H9 (cell line): ENCODE data around the gene FMNL1. TPM values are rescaled to one million over a fixed set of nuclear protein-coding genes. Genes with fewer than 3 reads are reported as not detected.

Experiments used
- DNase-seq: peaks from one replicate; pipeline ENCODE4 v3.0.0-alpha.2; 2017
- H2AFZ ChIP-seq: one replicate; pipeline ENCODE4 v1.6.1; 2013; ENCODE audit warnings: mild to moderate bottlenecking, low read length, control low read depth, moderate library complexity
- H2AK5ac ChIP-seq: 2 replicates; pipeline ENCODE4 v1.6.1; 2013; ENCODE audit warnings: low read length, control low read depth, mixed read lengths; ENCODE audit not compliant: insufficient read length
- H2BK120ac ChIP-seq: one replicate; pipeline ENCODE4 v1.6.1; 2013; ENCODE audit warnings: low read depth, mild to moderate bottlenecking, low read length, control low read depth, inconsistent platforms; ENCODE audit not compliant: poor library complexity, severe bottlenecking
- H2BK12ac ChIP-seq: 2 replicates; pipeline ENCODE4 v1.6.1; 2013; ENCODE audit warnings: low read length, control low read depth, mixed read lengths, low read depth; ENCODE audit not compliant: insufficient read length
- H2BK15ac ChIP-seq: 2 replicates; pipeline ENCODE4 v1.6.1; 2013; ENCODE audit warnings: low read depth, low read length, control low read depth
- H2BK20ac ChIP-seq: one replicate; pipeline ENCODE4 v1.6.1; 2013; ENCODE audit warnings: low read depth, mild to moderate bottlenecking, low read length, control low read depth, inconsistent platforms; ENCODE audit not compliant: poor library complexity, severe bottlenecking
- H2BK5ac ChIP-seq: 2 replicates; pipeline ENCODE4 v1.6.1; 2013; ENCODE audit warnings: low read length, control low read depth, mixed read lengths; ENCODE audit not compliant: insufficient read length
- H3K14ac ChIP-seq: 2 replicates; pipeline ENCODE4 v1.6.1; 2013; ENCODE audit warnings: low read length, control low read depth; ENCODE audit not compliant: insufficient read depth
- H3K18ac ChIP-seq: 2 replicates; pipeline ENCODE4 v1.6.1; 2013; ENCODE audit warnings: low read depth, mild to moderate bottlenecking, mixed read lengths, low read length, control low read depth; ENCODE audit not compliant: insufficient read length
- H3K23ac ChIP-seq: 2 replicates; pipeline ENCODE4 v1.6.1; 2013; ENCODE audit warnings: low read length, control low read depth, mixed read lengths, low read depth; ENCODE audit not compliant: insufficient read length
- H3K23me2 ChIP-seq: 2 replicates; pipeline ENCODE4 v1.6.1; 2013; ENCODE audit warnings: low read depth, mild to moderate bottlenecking, mixed read lengths, low read length, control low read depth; ENCODE audit not compliant: insufficient read length, poor library complexity, severe bottlenecking
- H3K27ac ChIP-seq: 2 replicates; pipeline ENCODE4 v1.5.1; 2013; ENCODE audit warnings: low read length, control low read depth, mixed read lengths, low read depth; ENCODE audit not compliant: insufficient read length
- H3K27me3 ChIP-seq: 2 replicates; pipeline ENCODE4 v1.6.1; 2013; ENCODE audit warnings: low read length, control low read depth, inconsistent platforms; ENCODE audit not compliant: insufficient read depth
- H3K4ac ChIP-seq: 2 replicates; pipeline ENCODE4 v1.6.1; 2013; ENCODE audit warnings: low read depth, mild to moderate bottlenecking, control low read depth, inconsistent platforms, low read length, moderate library complexity
- H3K4me1 ChIP-seq: 2 replicates; pipeline ENCODE4 v1.6.1; 2013; ENCODE audit warnings: low read length, control low read depth, inconsistent platforms; ENCODE audit not compliant: insufficient read depth
- H3K4me2 ChIP-seq: 2 replicates; pipeline ENCODE4 v1.6.1; 2013; ENCODE audit warnings: low read length, control low read depth, mixed read lengths; ENCODE audit not compliant: insufficient read length, insufficient read depth
- H3K56ac ChIP-seq: 2 replicates; pipeline ENCODE4 v1.6.1; 2013; ENCODE audit warnings: low read depth, mild to moderate bottlenecking, mixed read lengths, low read length, control low read depth; ENCODE audit not compliant: insufficient read length
- H3K79me1 ChIP-seq: 2 replicates; pipeline ENCODE4 v1.6.1; 2013; ENCODE audit warnings: low read depth, mild to moderate bottlenecking, moderate library complexity, low read length, control low read depth, inconsistent platforms; ENCODE audit not compliant: insufficient read depth, poor library complexity, severe bottlenecking
- H3K79me2 ChIP-seq: 2 replicates; pipeline ENCODE4 v1.6.1; 2013; ENCODE audit warnings: low read length, control low read depth, inconsistent platforms; ENCODE audit not compliant: insufficient read depth
- H3K9ac ChIP-seq: 2 replicates; pipeline ENCODE4 v1.6.1; 2013; ENCODE audit warnings: low read length, control low read depth, mixed read lengths; ENCODE audit not compliant: insufficient read length; ENCODE audit errors: extremely low read depth
- H3K9me3 ChIP-seq: one replicate; pipeline ENCODE4 v1.6.1; 2013; ENCODE audit warnings: low read depth, low read length, inconsistent platforms; ENCODE audit not compliant: control insufficient read depth
- H3T11ph ChIP-seq: one replicate; pipeline ENCODE4 v1.6.1; 2013; ENCODE audit warnings: mild to moderate bottlenecking, low read length, control low read depth, inconsistent platforms
- H4K20me1 ChIP-seq: one replicate; pipeline ENCODE4 v1.6.1; 2013; ENCODE audit not compliant: control insufficient read depth, insufficient read length, insufficient read depth
- H4K5ac ChIP-seq: 2 replicates; pipeline ENCODE4 v1.6.1; 2013; ENCODE audit warnings: low read depth, mild to moderate bottlenecking, mixed read lengths, low read length, control low read depth; ENCODE audit not compliant: insufficient read length
- H4K8ac ChIP-seq: replicated peaks from 2 replicates; pipeline ENCODE4 v1.6.1; 2013; ENCODE audit warnings: low read length, control low read depth, mixed read lengths, low read depth; ENCODE audit not compliant: insufficient read length
- H4K91ac ChIP-seq: 2 replicates; pipeline ENCODE4 v1.6.1; 2013; ENCODE audit warnings: low read depth, mild to moderate bottlenecking, moderate library complexity, mixed read lengths, low read length, control low read depth; ENCODE audit not compliant: insufficient read length
- H3K27ac Mint-ChIP-seq, 3 experiments: 2 replicates in 2 of 3; 3 replicates in 1 of 3; pipeline ENCODE4 v1.8.0; 2020 to 2021; ENCODE audit warnings: mixed read lengths in 3 of 3, mild to moderate bottlenecking in 1 of 3, moderate library complexity in 1 of 3
- H3K27me3 Mint-ChIP-seq: 2 replicates; pipeline ENCODE4 v1.8.0; 2021; ENCODE audit warnings: low read depth, mild to moderate bottlenecking, moderate library complexity, mixed read lengths
- H3K36me3 Mint-ChIP-seq, 3 experiments: 2 replicates in 2 of 3; 3 replicates in 1 of 3; pipeline ENCODE4 v1.8.0; 2020 to 2021; ENCODE audit warnings: low read depth in 3 of 3, mixed read lengths in 3 of 3; ENCODE audit not compliant: insufficient read depth in 1 of 3
- H3K4me1 Mint-ChIP-seq, 2 experiments: 2 replicates each; pipeline ENCODE4 v1.8.0; 2020; ENCODE audit warnings: mixed read lengths in 2 of 2
- H3K4me3 Mint-ChIP-seq, 2 experiments: 2 replicates in 1 of 2; 3 replicates in 1 of 2; pipeline ENCODE4 v1.8.0; 2020 to 2021; ENCODE audit warnings: mild to moderate bottlenecking in 2 of 2, mixed read lengths in 2 of 2, moderate library complexity in 1 of 2
- H3K9me3 Mint-ChIP-seq, 2 experiments: 2 replicates in 1 of 2; 3 replicates in 1 of 2; pipeline ENCODE4 v1.8.0; 2020; ENCODE audit warnings: mild to moderate bottlenecking in 2 of 2, mixed read lengths in 2 of 2, moderate library complexity in 1 of 2
- CTCF ChIP-seq: fragments of 200-600 bp; sonication (generic); conservative IDR thresholded peaks from 3 replicates; pipeline ENCODE4 v1.8.0; 2021; ENCODE audit warnings: antibody characterized with exemption, mild to moderate bottlenecking
- WGBS: extraction: QIAGEN DNeasy Blood & Tissue Kit; methylation state at CpG from one replicate; pipeline ENCODE4 v1.1.7; 2013; ENCODE audit warnings: missing lambda C conversion rate, low lambda C conversion rate, mixed read lengths; ENCODE audit not compliant: insufficient read length; ENCODE audit errors: extremely low coverage; 5-methylcytosine and 5-hydroxymethylcytosine counted together
- total RNA-seq: library from RNA; stranded (reverse); gene quantifications from 2 replicates; pipeline ENCODE4 v1.2.1, GENCODE V29; 2021

The FMNL1 gene
- total RNA-seq, 1 experiment from 2014 or later: 6.9 TPM

GRCh38 chr17:45234641-45235415 is 13.1 kb downstream of the FMNL1 start:
- peak; percentile 89 for DNase-seq
- no peak overlapping the region; a peak in 1 of 7 replicates for H3K27ac Mint-ChIP-seq

More at GRCh38 chr17:45234641-45235415, 13.1 kb downstream of the FMNL1 start:
- Histone ChIP-seq H3K4me2 (no peak overlapping the region), H4K5ac (no peak overlapping the region), H3K9me3 (no peaks in the 10 kb centered on the region), H3K56ac (no peak overlapping the region), H3K14ac (no peak overlapping the region), H4K91ac (no peak overlapping the region), H3K27ac (no peak overlapping the region), H2BK120ac (no peak overlapping the region), H4K8ac (no peak overlapping the region), H3K23me2 (no peaks in the 10 kb centered on the region), H2AFZ (no peak overlapping the region), H3K9ac (no peak overlapping the region), H3K23ac (no peak overlapping the region), H3K79me1 (no peaks in the 10 kb centered on the region), H2BK20ac (no peak overlapping the region), H2BK15ac (no peak overlapping the region), H2AK5ac (no peak overlapping the region), H2BK5ac (no peak overlapping the region), H3K27me3 (no peaks in the 10 kb centered on the region; the same call in 1 of the 2 replicates), H3K18ac (no peak overlapping the region), H3K4ac (no peak overlapping the region), H3K4me1 (peaks cover 4% of the 10 kb centered on the region; the same call in 1 of the 2 replicates), H4K20me1 (no peaks in the 10 kb centered on the region), H3T11ph (no peak overlapping the region), H2BK12ac (no peak overlapping the region), H3K79me2 (no peaks in the 10 kb centered on the region)
- no CpG with 5 or more reads among the region's 6 CpGs for WGBS
- no peaks in the 10 kb centered on the region; a peak in 2 of 5 replicates for H3K9me3 Mint-ChIP-seq
- peaks cover 0 to 1% (median 0%) of the 10 kb centered on the region in 3 experiments; a peak in 2 of 7 replicates for H3K36me3 Mint-ChIP-seq
- TF ChIP-seq CTCF: peak; percentile 74
- peaks cover 44% of the 10 kb centered on the region for H3K27me3 Mint-ChIP-seq
- H3K4me1 Mint-ChIP-seq: peaks cover 11 to 28% of the 10 kb centered on the region in 2 experiments
- H3K4me3 Mint-ChIP-seq: no peak overlapping the region; a peak in 1 of 5 replicates
